Endodermal cell (in vitro differentiated cells): Measurements from ENCODE around the gene CYP19A1. TPM values are rescaled to one million over a fixed set of nuclear protein-coding genes. Genes with fewer than 3 reads are reported as not detected.
"Not testable (repeated sequence)": the region's sequence is repeated elsewhere in the genome, so short reads cannot be mapped to it uniquely, and the experiment has no call there.

Experiments used
- DNase-seq: peaks from one replicate; pipeline ENCODE4 v3.0.0-alpha.2; 2017
- H3K27ac ChIP-seq: 2 replicates; pipeline ENCODE4 v1.5.1; 2013; ENCODE audit warnings: mild to moderate bottlenecking, low read depth, low read length, moderate library complexity
- H3K27me3 ChIP-seq: 2 replicates; pipeline ENCODE4 v1.6.1; 2013; ENCODE audit warnings: mild to moderate bottlenecking, low read length, moderate library complexity; ENCODE audit not compliant: insufficient read depth, control insufficient read depth, poor library complexity, severe bottlenecking
- H3K36me3 ChIP-seq: 2 replicates; pipeline ENCODE4 v1.7.0; 2013; ENCODE audit warnings: mild to moderate bottlenecking, low read length, moderate library complexity; ENCODE audit not compliant: control insufficient read depth, insufficient read depth
- H3K4me1 ChIP-seq: one replicate; pipeline ENCODE4 v1.7.0; 2013; ENCODE audit warnings: low read length; ENCODE audit not compliant: control insufficient read depth, insufficient read depth
- H3K4me3 ChIP-seq: 2 replicates; pipeline ENCODE4 v1.5.1; 2013; ENCODE audit warnings: mild to moderate bottlenecking, low read length, moderate library complexity
- H3K9ac ChIP-seq: 2 replicates; pipeline ENCODE4 v1.6.1; 2013; ENCODE audit warnings: mild to moderate bottlenecking, low read length, moderate library complexity; ENCODE audit not compliant: poor library complexity, severe bottlenecking; ENCODE audit errors: extremely low read depth
- H3K9me3 ChIP-seq: 2 replicates; pipeline ENCODE4 v1.6.1; 2013; ENCODE audit warnings: mild to moderate bottlenecking, low read length, moderate library complexity; ENCODE audit not compliant: control insufficient read depth
- H3K27ac Mint-ChIP-seq: 2 replicates; pipeline ENCODE4 v1.8.0; 2020; ENCODE audit warnings: mixed read lengths
- H3K27me3 Mint-ChIP-seq: 2 replicates; pipeline ENCODE4 v1.8.0; 2021; ENCODE audit warnings: mild to moderate bottlenecking, mixed read lengths; ENCODE audit not compliant: insufficient read depth
- H3K36me3 Mint-ChIP-seq: 2 replicates; pipeline ENCODE4 v1.8.0; 2020; ENCODE audit warnings: low read depth, mixed read lengths
- H3K4me1 Mint-ChIP-seq: 2 replicates; pipeline ENCODE4 v1.8.0; 2020; ENCODE audit warnings: mixed read lengths
- H3K4me3 Mint-ChIP-seq: 2 replicates; pipeline ENCODE4 v1.8.0; 2020; ENCODE audit warnings: mild to moderate bottlenecking, moderate library complexity, mixed read lengths
- H3K9me3 Mint-ChIP-seq: 2 replicates; pipeline ENCODE4 v1.8.0; 2020; ENCODE audit warnings: mild to moderate bottlenecking, mixed read lengths
- CTCF ChIP-seq: fragments of 200-600 bp; sonication (generic); conservative IDR thresholded peaks from 2 replicates; pipeline ENCODE4 v1.5.0; 2021; ENCODE audit warnings: antibody characterized with exemption, mild to moderate bottlenecking
- WGBS, 2 experiments: methylation state at CpG; one replicate each; pipeline versions ENCODE4 v1.1.5 to v1.1.7; 2013; ENCODE audit warnings: missing lambda C conversion rate in 2 of 2, mixed read lengths in 1 of 2; ENCODE audit not compliant: insufficient coverage in 1 of 2, insufficient read length in 1 of 2; 5-methylcytosine and 5-hydroxymethylcytosine counted together
- total RNA-seq, 2 donors: library from RNA; stranded (reverse); fragmentation: NEBNext Ultra II Directional in 1 of 2; extraction: Animal tissue kit (Norgen Biotek cat#: 25700) in 1 of 2; gene quantifications; 2 replicates in 1 of 2; 3 replicates in 1 of 2; pipeline ENCODE4 v1.2.1, GENCODE V29; 2021

CYP19A1 gene
- total RNA-seq, 2 donors from 2014 or later, result not detected

GRCh38 chr15:51263116-51263515 is 75.3 kb downstream of the CYP19A1 start:
- H3K27ac ChIP-seq, result no peak overlapping the region
- no peaks in the 10 kb centered on the region for H3K4me1 ChIP-seq
- H3K9me3 ChIP-seq, result peaks cover 30% of the 10 kb centered on the region
- Mint-ChIP-seq H3K4me3 (no peak overlapping the region), H3K27me3 (peaks cover 38% of the 10 kb centered on the region), H3K27ac (no peak overlapping the region), H3K4me1 (peaks cover 5% of the 10 kb centered on the region), H3K9me3 (peaks cover 2% of the 10 kb centered on the region), H3K36me3 (peaks cover 9% of the 10 kb centered on the region)
- DNase-seq, result no peak
- H3K4me3 ChIP-seq, result no peak overlapping the region
- no peak for TF ChIP-seq CTCF
- H3K36me3 ChIP-seq, result no peaks in the 10 kb centered on the region
- peaks cover 83% of the 10 kb centered on the region for H3K27me3 ChIP-seq
- no peak overlapping the region for H3K9ac ChIP-seq
- WGBS, 2 experiments, result 80 to 88% methylated on average over 2 to 3 of the region's 3 CpGs

GRCh38 chr15:51262463-51262862 is 75.9 kb downstream of the CYP19A1 start:
- 50 to 91% methylated on average over 1 to 2 of the region's 2 CpGs for WGBS, 2 experiments

GRCh38 chr15:51261113-51261512 is 77.3 kb downstream of the CYP19A1 start:
- H3K9me3 ChIP-seq, result peaks cover 30% of the 10 kb centered on the region
- H3K4me3 Mint-ChIP-seq, result not testable (repeated sequence)
- WGBS, 2 experiments, result 38 to 82% methylated on average over 2 to 7 of the region's 7 CpGs

More at GRCh38 chr15:51262463-51262862, 75.9 kb downstream of the CYP19A1 start:
- Mint-ChIP-seq H3K36me3 (peaks cover 9% of the 10 kb centered on the region), H3K4me1 (peaks cover 5% of the 10 kb centered on the region), H3K27ac (no peak overlapping the region), H3K27me3 (peaks cover 44% of the 10 kb centered on the region), H3K4me3 (no peak overlapping the region), H3K9me3 (peaks cover 2% of the 10 kb centered on the region)
- Histone ChIP-seq H3K9me3 (peaks cover 30% of the 10 kb centered on the region), H3K9ac (no peak overlapping the region), H3K27me3 (peaks cover 83% of the 10 kb centered on the region), H3K27ac (no peak overlapping the region), H3K4me1 (no peaks in the 10 kb centered on the region), H3K36me3 (no peaks in the 10 kb centered on the region), H3K4me3 (peak overlapping the region; percentile 28)
- no peak for DNase-seq
- TF ChIP-seq CTCF, result no peak

GRCh38 chr15:51260202-51260601 is 78.2 kb downstream of the CYP19A1 start:
- Mint-ChIP-seq H3K9me3 (peaks cover 2% of the 10 kb centered on the region), H3K4me3 (no peak overlapping the region), H3K36me3 (peaks cover 9% of the 10 kb centered on the region), H3K27ac (no peak overlapping the region), H3K27me3 (peaks cover 67% of the 10 kb centered on the region), H3K4me1 (peaks cover 8% of the 10 kb centered on the region)
- Histone ChIP-seq H3K36me3 (no peaks in the 10 kb centered on the region), H3K4me1 (peaks cover 8% of the 10 kb centered on the region), H3K9me3 (peaks cover 30% of the 10 kb centered on the region), H3K27ac (no peak overlapping the region), H3K9ac (no peak overlapping the region), H3K27me3 (peaks cover 80% of the 10 kb centered on the region), H3K4me3 (no peak overlapping the region)
- no peak for DNase-seq
- TF ChIP-seq CTCF, result no peak
- 86 to 97% methylated on average over 3 to 4 of the region's 4 CpGs for WGBS, 2 experiments

More at GRCh38 chr15:51261113-51261512, 77.3 kb downstream of the CYP19A1 start:
- peaks cover 83% of the 10 kb centered on the region for H3K27me3 ChIP-seq
- not testable (repeated sequence) for H3K4me1 ChIP-seq, H3K36me3 Mint-ChIP-seq, H3K27ac ChIP-seq, H3K36me3 ChIP-seq, DNase-seq, H3K4me1 Mint-ChIP-seq, H3K9ac ChIP-seq, H3K27ac Mint-ChIP-seq, H3K9me3 Mint-ChIP-seq
- H3K27me3 Mint-ChIP-seq, result peaks cover 58% of the 10 kb centered on the region
- H3K4me3 ChIP-seq, result peak overlapping the region; percentile 30
